NCI-H82 (cell line): ENCODE measurements around the gene FANCI.

ENCODE experiments used
- DNase-seq: peaks from one replicate; lab custom pipeline; 2025; lab: John Stamatoyannopoulos, UW

The FANCI gene

DNA sequence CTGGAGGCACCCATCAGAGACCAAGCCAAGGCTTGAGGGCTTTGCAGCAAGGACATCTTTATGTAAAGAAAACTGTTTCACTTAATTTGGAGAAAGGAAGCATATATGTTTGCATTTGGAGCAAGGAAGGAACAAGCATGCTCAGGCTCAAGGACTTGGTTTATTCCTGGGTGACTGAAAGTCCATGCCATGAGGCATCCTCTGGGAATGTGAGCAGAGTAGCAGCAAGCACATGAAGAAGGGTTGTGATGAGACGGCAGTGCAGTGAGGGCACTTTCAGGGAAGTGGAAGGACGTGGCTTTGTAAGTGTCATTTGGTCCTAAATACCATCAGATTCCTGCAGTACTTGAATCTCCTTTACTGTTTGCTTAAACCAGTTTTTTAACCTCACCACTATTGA, 64.0 kb downstream of the FANCI start:
- no peak for DNase-seq

DNA sequence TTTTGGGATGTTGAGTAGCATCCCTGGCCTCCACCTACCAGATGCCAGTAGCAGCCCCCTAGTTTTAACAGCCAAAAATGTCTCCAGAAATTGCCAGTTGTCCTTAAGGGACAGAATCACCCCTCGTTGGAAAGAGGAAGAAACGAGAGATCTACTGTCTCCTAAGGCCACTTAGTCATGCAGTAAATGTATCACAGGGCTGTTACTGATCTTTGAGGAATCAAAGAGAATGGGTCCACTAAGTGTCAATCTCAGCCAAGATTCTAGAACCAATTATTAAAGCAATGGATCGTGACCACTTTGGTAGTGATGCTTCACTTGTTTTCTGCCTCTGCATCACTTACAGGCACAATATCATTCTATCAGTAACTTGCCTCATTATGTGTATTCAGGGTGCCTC, 64.5 kb downstream of the FANCI start:
- DNase-seq, result no peak

DNA sequence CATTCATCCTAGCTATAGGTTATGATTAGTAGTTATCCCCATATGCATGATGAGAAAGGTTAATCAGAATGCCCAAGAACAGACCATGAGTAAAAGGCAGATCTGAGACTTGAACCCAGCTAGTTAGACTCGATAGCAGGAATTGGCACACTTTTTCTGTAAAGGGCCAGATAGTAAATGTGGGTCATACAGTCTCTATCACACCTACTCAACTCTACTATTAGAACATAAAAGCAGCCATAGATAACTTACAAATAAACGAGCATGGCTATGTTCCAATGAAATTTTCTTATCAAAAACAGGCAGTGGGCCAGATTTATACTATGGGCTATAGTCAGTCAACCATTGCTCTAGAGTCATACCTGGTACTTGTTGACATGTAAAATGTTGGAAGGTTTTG, 66.2 kb downstream of the FANCI start:
- no peak for DNase-seq

DNA sequence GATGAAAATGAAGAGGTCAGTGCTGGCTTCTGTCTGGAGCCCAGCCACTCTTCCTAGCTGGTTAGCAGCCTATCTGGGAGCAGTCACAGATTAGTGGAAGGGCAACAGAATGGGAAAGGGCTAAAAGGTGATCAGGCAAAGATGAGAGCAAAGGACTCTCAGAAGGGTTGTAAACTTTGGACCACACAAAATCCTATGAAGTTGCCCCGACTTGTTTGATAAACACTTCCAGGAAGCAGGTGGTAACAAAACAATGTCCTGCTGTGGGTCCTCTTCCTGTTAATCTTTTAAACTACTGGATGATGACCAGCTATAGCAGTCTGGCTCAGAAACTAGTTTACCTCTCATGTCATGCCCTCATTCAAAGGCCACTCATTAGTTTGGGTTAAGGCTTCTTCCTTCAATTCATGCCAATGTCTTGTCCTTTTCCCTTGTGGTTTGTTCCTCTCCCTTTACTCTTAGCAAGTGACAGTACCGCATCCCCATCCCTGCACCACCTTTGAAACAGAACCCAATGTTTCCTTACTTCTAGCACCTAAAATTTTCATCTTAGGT, 71.7 kb downstream of the FANCI start:
- DNase-seq, result no peak

DNA sequence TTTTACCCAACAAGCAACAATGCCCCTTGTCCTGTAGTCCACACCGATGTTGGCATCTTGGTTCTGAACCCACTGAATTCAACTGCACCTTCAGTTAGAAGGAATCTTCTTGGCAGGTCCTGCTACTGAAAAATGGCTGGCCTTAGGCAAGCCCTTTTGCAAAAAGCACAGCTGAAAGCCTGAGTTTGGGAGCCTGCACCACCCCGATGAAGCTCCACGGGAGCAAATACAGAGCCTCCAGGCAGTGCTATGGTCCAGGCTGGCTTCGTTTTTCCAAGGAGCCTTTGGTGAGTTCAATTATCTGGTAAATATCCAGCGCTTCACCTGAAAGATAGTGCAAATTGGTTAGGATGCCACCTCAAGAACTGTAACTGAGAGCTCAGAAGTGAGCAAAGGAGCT, 72.7 kb downstream of the FANCI start:
- DNase-seq, result no peak

DNA sequence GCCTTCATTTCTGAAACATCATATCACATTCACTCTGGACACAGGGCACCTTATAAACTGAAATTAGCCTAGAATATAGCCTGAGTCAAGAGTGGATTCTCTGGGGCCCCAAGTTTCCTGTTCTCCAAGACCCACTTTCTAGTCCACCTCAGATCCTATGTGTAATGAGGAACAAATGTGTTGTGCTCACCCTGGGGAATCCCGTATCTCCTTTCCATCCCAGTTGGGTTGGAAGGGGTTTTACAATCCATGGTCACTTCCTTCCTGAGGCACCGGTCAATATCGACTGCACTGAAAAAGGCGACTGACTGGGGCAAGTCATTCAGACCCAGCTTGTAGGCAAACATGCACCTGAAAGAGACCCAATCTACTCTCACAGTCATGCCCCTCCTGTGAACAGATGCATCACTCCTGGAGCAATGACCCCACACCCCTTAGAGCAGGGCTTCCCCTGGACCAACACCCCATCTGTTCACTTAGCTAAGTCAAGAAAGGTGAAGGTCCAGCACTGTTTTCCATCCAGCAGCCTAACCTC, 73.5 kb downstream of the FANCI start:
- no peak for DNase-seq

DNA sequence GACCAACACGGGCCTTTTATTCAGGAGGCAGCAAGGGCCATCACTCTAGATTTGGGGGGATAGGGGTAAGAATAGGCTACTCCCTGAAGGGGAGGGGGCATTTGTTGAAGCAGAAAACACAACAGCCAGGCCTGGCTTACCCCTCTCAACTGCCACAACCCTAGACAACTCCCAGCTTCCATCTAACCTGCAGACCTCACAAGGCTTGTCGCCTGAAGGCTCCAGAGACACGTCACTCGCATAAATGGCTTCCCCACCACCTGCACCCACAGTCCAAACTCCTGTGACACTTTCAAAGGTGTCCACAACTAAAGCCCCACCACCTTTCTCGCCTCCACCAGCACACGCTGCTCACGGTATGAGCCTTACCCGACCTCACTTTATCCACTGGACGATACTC, 75.9 kb downstream of the FANCI start:
- no peak for DNase-seq

DNA sequence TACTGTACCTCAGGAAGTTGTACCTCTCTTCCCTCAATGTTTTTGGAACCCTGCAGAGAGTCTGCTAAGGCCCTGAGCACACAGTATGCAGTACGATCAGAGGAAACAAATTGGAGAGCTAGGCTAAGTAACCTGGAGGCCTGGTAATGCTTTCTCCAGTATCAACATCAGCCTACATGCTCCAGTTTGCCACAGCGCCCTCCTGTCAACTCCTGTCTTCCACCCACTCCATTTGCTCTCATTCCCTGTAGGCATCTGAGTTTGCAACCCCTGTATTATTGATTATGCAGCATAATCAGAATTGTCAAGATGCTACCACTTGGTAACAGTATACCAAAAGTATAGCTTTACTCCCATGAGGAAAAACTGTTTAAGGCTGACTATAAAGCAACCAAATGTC, 76.4 kb downstream of the FANCI start:
- DNase-seq, result no peak

DNA sequence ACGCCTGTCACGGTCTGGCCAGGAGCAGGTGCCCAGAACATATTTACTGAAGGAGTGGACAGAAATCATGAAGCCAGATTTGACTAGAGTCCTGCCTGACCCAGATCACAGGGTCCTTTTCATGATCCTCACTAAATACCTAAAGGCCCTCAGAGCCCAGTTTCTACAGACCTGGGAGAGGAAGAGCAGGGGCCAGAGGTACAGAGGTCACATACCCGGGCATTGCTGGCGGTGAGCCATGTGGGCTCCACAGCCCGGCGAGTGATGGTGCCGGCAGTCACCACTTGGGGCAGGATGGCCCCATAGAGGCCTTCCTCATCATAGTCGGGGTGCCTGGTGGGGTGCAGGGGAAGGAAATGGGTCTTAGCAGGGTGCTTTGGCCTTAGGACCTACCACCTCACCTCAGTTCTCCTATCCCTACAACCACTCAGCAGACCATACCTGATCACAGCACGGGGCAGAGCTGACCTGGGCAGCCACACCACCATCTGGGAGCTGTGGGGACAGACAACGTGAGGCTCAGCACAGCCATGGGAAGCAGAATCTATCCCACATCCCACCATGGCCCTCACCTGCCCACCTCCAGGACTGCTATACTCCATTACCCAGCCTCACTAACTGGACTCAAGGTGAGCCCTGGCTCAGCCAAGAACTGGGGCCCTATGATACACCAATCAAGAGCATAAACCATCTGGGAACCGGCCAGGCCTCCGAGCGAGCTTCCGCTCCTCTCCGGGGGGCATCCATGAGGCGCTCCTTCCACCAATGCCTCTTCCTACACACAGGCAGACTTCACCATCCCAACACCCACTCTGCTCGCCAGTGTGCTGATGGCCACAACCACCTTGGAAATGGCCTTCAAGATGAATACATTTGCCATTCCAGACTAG, 78.0 kb downstream of the FANCI start:
- no peak for DNase-seq

DNA sequence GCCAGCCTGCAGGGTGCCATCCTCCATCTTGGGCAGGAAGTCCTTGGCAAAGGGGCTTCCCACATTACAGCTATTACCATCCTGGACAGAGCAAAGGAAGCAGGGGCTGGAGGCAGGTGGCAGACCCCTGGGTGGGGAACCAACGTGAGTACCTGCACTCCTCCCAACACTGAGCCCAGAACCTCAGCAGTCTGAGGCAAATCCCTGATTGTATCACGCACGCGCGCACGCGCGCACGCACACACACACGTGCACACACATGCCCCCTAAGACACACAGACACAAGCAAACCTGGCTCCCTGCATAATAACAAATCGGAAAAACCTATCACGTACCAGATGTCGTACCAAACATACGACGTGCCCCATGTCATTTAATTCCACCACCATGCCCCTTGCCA, 79.0 kb downstream of the FANCI start:
- DNase-seq, result no peak

DNA sequence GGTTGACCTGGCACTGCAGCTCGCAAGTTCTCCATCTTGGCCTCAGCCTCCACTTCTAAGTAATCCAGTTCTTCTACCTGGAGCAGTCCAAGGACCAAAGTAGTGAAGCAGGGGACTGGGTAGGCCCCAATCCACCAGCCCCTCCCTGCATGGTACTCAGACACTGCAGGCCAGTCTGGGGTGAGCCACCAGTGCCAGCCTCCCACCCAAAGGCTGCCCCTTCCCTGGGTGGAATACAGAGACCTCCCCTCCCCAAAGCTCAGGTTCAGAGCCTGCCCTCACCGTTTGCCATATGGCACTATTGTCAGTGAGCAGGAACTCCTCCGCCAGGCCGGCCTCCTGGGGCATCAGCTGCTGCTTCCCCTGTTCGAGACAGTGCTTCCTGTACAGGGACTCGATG, 80.0 kb downstream of the FANCI start:
- no peak for DNase-seq

DNA sequence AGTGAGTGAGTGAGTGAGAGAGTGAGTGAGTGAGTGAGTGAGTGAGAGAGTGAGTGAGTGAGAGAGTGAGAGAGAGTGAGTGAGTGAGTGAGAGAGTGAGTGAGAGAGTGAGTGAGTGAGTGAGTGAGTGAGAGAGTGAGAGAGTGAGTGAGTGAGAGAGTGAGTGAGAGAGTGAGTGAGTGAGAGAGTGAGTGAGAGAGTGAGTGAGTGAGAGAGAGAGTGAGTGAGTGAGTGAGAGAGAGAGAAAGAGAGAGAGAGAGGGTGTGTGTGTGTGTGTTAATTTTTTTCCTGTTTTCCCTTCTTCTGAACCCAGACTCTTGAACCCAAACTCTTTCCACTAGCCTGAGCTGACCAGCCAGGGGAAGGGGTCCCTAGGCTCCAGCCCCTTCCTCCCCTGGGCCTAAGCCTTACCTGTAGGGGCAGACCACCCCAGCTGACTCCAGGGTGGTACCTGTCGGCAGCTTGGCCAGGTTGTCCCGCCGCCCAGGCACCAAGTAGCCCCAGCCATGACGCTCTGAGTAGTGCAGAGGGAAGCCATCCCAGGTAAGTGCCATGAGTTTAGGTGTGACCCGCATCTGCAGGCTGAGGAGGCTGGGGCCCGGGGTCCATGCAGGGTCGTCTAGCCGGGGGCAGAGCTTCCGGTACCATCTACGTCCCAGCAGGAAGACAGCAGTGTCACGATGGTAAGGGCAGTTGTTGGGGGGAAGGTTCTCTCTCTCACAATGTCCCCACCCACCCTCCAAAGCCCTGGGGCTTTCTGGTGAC, 81.4 kb downstream of the FANCI start:
- DNase-seq, result no peak

DNA sequence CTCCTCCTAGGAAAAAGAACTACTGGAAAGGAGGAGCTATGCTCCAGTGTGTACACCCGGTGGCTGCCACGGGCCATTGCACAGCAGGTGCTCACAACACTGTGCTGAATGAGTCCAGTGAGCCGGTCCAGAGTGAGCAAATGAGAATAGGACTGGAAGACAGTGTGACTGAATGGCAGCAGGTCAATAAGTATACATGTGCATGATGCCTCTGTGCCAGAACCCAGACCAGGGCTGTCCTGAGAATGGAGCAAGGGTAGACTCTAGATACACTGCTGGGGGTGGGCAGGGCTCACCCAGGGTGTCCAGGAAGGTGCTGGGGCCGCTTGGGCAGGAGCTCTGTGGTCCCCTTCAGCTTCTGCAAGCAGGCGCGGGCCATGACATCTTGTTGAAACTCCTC, 82.5 kb downstream of the FANCI start:
- DNase-seq, result no peak

DNA sequence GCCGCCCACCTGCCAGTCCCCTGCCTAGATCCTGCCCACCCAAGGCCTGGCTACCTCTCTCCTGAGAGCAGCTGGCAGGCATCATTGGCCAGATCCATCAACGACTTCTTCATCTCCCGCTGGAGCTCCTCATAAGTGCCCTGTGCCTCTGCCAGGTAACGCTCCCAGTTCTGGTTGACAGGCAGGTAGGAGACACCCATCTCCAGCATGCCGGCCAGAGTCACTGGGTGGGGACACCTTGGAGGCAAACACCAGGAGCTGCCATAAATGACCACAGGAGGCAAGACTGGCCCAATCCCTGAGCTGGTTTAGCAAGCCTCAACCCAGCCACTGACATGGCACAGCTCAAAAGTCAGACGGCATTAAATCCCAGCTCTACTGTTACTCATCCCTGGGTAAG, 83.3 kb downstream of the FANCI start:
- DNase-seq, result no peak

DNA sequence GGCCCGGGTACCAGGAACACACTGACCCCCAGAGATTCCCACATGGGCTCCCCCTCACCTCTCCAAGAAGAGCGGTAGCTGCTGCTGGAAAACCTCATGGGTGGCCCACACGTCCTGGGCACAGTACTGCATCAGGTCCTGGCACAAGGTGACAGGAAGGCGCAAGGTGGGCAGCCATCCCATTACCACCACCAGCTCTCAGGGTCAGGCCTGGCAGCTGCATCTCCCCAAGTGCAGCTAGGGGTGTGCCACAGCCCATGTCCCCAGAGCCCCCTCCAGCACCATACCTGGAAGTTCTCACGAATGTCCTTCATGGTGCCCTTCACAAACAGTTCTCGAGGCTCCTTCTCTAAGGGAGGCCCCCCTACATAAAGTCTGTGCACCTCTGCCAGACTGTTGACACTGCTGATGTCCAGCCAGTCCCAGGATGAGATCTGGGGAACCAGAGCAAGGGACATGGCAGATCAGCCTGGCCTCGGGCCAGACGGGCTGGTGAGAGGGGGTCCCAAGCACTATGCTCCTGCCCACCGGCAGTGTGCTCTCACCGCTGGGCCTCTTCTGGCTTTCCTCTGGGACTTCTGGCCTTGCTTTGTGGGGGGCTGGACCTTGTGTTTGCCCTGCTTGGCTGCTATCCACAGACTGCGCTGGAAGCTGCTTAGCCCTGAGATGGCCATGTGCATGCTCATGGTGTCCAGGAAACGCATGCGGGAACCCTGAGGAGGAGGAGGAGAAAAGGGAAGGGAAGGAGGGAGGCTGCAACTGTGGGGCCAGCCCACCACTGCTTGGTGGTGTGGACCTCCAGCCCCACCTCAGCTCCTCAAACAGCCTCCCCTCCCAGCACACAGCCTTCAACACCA, 84.8 kb downstream of the FANCI start:
- no peak for DNase-seq

DNA sequence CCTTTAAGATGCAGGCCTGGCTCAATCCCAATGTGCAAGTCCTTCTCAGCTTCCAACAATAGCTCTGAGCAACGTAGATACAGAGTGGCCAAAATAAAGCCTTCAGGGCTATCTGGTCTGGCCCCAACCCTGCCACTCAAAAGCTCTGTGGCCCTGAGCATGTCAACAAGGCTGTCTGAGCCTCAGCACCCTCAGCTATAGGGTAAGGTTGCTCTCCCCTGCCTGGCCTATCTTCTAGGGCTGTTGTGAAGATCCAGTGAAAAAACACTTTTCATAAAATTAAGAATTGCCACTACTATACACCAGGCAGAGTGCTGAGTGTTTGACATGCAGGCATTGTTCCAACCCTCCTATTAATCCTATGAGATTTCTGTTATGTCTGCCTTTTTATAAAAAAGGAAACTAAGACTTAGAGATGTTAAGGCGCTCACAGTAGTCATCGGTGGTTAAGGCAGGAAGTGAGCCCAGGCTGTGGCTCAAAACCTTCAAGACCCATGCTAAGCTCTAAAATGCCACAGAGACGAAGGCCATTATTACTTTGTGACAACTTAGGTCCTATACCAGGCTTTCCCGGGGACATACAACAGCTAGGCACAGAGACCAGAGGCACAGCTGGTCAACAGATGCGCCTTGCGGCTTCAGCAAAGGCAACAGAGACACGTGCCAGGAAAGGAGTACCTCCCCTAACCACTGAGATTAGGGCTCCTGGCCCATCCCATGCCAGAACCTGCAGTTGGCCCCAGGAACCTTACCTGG, 85.7 kb downstream of the FANCI start:
- no peak for DNase-seq

DNA sequence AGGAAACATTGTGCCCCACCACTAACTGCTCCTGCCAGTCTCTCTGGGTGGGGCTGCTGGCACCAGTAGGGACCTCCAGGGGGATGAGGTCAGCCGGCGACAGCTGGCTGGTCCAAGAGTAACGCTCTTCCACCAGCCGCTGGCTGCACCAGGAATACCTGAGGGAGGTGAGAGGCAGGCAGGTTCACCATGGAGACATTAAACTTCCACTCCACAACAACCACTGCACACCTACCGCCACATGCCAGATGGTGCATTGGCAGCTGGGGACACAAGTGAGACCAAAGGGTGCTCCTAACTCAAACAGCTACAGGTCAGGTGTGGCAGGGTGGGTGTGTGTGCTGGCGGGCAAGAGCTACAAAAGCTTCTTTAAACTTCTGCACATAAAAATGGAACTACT, 86.3 kb downstream of the FANCI start:
- no peak for DNase-seq

DNA sequence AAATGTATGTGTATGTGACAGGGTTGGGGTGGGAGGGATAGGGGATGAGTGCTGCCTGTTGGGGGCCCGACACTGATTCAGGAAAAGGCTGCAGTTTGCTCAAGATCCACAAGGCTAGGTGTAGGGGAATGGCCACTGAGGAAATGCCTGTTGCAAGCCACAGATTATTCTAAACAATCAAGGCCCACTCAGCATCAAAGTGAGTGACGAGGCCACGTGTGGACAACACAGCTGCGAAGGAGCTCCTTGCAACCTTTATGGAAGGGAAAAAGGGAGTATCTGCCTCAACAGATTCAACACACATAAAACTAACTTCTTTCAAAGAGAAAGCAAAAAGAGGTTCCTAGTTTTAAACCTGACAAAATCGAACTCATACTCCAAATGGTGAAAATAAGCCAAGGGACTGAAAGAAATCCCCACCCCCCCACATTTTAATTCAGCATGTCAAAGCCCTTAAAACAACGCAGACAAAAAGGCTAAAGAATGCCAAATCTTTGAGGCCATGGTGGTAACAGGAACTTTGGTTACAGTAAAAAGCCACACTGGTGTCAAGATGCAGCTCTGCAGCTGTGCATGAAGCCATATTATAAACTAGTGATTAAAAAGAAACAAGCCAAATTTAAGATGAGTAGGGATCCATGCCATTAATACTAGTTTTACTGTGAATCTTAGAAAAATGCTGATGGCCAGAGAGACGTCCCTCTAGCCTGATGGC, 87.3 kb downstream of the FANCI start:
- no peak for DNase-seq

DNA sequence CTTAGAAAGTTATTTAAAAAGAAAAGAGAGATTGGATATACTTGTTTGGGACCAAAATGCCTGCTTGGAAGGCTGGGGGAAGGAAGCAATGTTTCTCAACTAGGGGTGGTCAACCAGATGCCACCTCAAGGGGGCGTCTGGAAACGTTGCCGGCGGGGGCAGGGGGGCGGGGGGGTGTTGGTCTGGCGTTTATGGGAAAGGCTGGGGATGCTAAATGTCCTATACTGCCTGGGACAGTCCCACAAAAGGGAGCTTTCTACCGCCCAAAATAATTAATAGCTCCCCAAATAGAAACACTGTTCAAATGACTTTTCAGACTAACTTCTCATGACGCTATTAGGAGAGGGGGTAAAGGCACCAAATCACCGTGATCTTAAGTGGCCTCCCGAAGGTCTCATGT, 88.7 kb downstream of the FANCI start:
- peak; percentile 59 for DNase-seq

DNA sequence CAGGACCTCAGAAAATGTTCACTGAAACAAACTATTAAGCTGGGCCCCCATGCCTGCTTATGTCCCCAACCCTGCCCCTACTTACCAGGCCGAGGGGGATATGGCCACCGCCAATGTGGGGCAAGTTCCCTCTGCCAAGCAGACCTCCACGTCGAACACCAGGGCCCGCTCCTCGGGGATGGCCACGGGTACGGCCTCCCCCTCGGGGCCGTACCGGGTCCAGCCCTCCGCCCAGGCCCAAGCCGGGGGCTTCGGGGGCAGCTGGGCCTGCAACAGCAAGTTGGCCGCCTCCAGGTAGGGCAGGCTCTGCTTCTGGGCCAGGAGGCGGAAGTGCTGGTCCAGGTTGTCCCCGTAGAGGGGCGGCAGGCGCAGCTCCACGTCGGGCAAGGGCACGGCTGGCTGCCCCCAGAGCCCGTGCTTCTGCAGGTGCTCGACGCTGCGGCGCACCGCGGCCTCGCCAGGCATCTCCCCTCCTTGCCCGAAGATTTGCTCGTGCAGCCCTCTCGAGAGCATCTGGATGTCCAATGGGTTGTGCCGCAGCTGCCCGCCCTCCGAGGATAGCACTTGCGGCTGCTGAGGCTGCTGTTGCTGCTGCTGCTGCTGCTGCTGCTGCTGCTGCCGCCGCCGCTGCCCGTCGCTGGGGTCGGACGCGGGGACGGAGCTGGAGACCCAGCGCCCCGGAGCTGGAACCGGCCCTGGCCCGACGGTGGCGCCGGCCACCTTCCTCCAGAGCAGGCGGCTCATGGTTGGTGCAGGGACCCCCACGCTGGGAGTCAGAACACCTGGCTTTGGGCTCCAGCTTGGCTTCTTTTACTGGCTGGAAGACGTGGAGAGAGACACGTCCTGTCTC, 89.5 kb downstream of the FANCI start:
- DNase-seq, result no peak
